ENCODE data around the gene YPEL3. TPM values are rescaled to one million over a fixed set of nuclear protein-coding genes. Genes with fewer than 3 reads are reported as not detected.
"Not testable (repeated sequence)": the region's sequence is repeated elsewhere in the genome, so short reads cannot be mapped to it uniquely, and the experiment has no call there.

The YPEL3 gene
- total and polyA plus RNA-seq, 4 donors: 30.6 to 142 (median 85.8) TPM

DNA sequence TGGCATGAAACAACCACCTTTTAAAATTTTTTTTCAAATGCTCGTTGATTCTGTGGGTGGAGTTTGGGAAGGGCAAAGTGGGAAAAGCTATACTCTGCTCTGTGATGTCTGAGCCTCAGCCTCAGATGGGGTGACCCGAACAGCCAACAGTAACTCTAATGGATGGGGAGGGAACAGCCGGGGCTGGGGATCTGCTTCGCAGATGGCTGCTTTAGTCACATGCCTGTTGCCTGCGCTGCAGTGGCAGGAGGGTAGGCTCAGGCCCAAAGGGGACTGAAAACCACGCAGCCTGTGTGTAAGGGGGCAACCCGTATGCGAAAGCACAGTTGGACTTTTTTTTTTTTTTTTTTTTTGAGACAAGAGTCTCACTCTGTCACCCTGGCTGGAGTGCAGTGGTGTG is 41.9 kb upstream of the YPEL3 start:
- Histone ChIP-seq H3K4me3 (ENCODE audit: low read depth, low read length) (no peak overlapping the region), H3K36me3 (ENCODE audit: control insufficient read depth, insufficient read depth, low read length) (no peaks in the 10 kb centered on the region), H3K4me1 (ENCODE audit: control insufficient read depth, insufficient read depth, low read length) (no peaks in the 10 kb centered on the region), H3K9me3 (ENCODE audit: control insufficient read depth, insufficient read depth, low read length) (no peaks in the 10 kb centered on the region), H3K27me3 (ENCODE audit: control insufficient read depth, insufficient read depth, low read length) (no peaks in the 10 kb centered on the region), H3K27ac (ENCODE audit: low read depth, low read length) (no peak overlapping the region)
- no peak for DNase-seq (ENCODE audit: low read depth in 4 of 6, low spot score in 6 of 6)
- 63% methylated on average over 7 of the region's 8 CpGs for WGBS (ENCODE audit: insufficient coverage)

DNA sequence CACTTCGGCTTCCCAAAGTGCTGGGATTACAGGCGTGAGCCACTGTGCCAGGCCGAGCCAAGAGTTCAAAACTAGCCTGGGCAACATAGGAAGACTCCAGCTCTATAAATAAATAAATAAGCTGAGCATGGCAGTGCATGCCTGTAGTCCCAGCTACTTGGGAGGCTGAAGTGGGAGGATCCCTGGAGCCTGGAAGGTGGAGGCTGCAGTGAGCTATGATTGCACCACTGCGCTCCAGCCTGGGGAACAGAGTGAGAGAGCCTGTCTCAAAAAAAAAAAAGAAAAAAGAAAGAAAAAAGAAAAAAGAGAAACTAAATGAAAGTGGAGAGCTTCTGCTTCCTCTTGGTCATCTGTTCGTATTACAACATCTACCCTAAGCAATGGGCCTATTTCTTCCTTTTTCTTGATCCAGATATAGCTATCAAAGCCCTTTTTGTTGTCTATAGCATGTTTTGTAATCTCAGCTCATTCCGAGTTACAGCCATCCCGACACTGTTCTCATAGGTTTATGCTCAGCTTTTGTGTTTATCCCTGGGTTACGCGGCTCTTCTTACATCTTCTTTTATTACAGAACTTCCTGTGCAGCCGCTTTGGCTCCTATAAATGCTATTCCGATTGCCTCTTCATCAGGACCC is 41.1 kb upstream of the YPEL3 start:
- Histone ChIP-seq H3K9me3 (ENCODE audit: control insufficient read depth, insufficient read depth, low read length) (no peaks in the 10 kb centered on the region), H3K27me3 (ENCODE audit: control insufficient read depth, insufficient read depth, low read length) (no peaks in the 10 kb centered on the region), H3K27ac (ENCODE audit: low read depth, low read length) (no peak overlapping the region), H3K36me3 (ENCODE audit: control insufficient read depth, insufficient read depth, low read length) (no peaks in the 10 kb centered on the region), H3K4me3 (ENCODE audit: low read depth, low read length) (no peak overlapping the region), H3K4me1 (ENCODE audit: control insufficient read depth, insufficient read depth, low read length) (no peaks in the 10 kb centered on the region)
- WGBS (ENCODE audit: insufficient coverage): 88% methylated on average over 2 of the region's 11 CpGs
- no peak for DNase-seq (ENCODE audit: low read depth in 4 of 6, low spot score in 6 of 6)

DNA sequence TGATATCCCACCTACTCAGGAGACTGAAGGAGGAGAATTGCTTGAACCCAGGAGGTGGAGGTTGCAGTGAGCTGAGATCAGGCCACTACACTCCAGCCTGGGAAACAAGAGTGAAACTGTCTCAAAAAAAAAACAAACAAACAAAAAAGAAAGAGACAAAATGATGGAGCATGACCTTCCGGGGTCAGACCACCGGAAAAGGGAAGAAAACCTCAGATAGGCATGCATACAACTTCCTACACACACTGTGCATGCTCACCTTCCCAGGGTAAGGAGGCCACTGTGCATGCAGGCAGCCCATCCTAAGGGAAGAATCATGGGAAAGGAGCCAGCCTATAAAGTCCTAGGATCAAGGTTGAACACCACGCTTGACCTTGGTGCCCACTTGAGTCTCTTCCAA is 36.6 kb upstream of the YPEL3 start:
- Histone ChIP-seq H3K9me3 (ENCODE audit: control insufficient read depth, insufficient read depth, low read length) (no peaks in the 10 kb centered on the region), H3K27ac (ENCODE audit: low read depth, low read length) (no peak overlapping the region), H3K36me3 (ENCODE audit: control insufficient read depth, insufficient read depth, low read length) (no peaks in the 10 kb centered on the region), H3K27me3 (ENCODE audit: control insufficient read depth, insufficient read depth, low read length) (no peaks in the 10 kb centered on the region), H3K4me1 (ENCODE audit: control insufficient read depth, insufficient read depth, low read length) (no peaks in the 10 kb centered on the region), H3K4me3 (ENCODE audit: low read depth, low read length) (no peak overlapping the region)
- no peak for DNase-seq (ENCODE audit: low read depth in 4 of 6, low spot score in 6 of 6)
- WGBS (ENCODE audit: insufficient coverage): 60% methylated on average over 1 of the region's 3 CpGs

DNA sequence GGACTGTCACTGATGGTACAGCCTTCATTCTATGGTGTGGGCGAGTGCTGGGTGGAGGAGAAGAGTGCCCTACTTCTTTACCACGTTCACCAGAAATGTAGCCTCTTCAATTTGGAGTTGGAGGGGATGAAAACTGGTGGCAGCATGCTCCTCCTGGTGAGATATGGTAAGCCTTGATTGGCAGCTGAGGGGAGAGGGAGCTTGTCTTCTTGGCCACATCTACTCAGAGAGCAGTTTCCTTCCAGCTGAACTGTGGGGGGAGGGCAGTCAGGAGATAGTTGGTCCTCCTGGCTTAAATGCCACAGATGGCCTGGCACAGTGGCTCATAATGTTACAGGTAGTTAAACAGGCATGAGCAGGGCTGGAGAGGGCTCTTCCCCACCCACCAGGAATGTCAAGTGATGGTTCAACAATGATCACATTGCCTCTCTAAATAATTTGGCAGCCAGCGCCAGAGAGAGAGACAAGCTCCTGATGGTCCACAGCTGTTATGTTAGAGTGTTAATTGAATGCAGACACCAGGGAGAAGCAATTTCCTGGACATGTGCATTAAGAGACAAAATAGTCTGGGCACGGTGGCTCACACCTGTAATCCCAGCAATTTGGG is 36.0 kb upstream of the YPEL3 start:
- DNase-seq (ENCODE audit: low read depth in 4 of 6, low spot score in 6 of 6): peak in 2 of 6 donors; percentile 35 to 51

DNA sequence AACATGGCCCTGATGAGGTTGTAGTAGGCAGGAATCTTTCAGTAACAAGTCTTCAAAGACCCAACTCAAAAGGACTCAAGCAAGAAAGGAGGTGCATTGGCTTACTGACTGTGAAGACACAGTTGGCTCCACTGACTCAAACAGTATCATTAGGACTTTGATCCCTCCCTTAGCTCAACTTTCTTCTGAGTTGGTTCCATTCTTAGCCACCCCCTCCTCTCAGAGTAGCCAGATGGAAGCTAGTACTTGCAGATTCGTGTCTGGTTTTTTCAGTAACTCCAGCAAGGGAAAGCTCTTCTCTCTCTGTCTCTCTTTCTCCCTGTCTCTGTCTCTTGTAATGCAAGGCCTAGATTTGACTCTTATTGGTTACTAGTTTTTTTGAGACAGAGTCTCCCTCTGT is 32.0 kb upstream of the YPEL3 start:
- DNase-seq (ENCODE audit: low read depth in 4 of 6, low spot score in 6 of 6): no peak
- Histone ChIP-seq H3K27me3 (ENCODE audit: control insufficient read depth, insufficient read depth, low read length) (no peaks in the 10 kb centered on the region), H3K36me3 (ENCODE audit: control insufficient read depth, insufficient read depth, low read length) (no peaks in the 10 kb centered on the region), H3K4me1 (ENCODE audit: control insufficient read depth, insufficient read depth, low read length) (peaks cover 3% of the 10 kb centered on the region), H3K4me3 (ENCODE audit: low read depth, low read length) (no peak overlapping the region), H3K9me3 (ENCODE audit: control insufficient read depth, insufficient read depth, low read length) (no peaks in the 10 kb centered on the region), H3K27ac (ENCODE audit: low read depth, low read length) (no peak overlapping the region)
- no CpG with 5 or more reads among the region's 1 CpG for WGBS (ENCODE audit: insufficient coverage)

More for the DNA sequence above, 36.0 kb upstream of the YPEL3 start:
- 61% methylated on average over 4 of the region's 4 CpGs for WGBS (ENCODE audit: insufficient coverage)
- Histone ChIP-seq H3K4me1 (ENCODE audit: control insufficient read depth, insufficient read depth, low read length) (no peaks in the 10 kb centered on the region), H3K4me3 (ENCODE audit: low read depth, low read length) (no peak overlapping the region), H3K27me3 (ENCODE audit: control insufficient read depth, insufficient read depth, low read length) (no peaks in the 10 kb centered on the region), H3K27ac (ENCODE audit: low read depth, low read length) (no peak overlapping the region), H3K9me3 (ENCODE audit: control insufficient read depth, insufficient read depth, low read length) (no peaks in the 10 kb centered on the region), H3K36me3 (ENCODE audit: control insufficient read depth, insufficient read depth, low read length) (no peaks in the 10 kb centered on the region)

DNA sequence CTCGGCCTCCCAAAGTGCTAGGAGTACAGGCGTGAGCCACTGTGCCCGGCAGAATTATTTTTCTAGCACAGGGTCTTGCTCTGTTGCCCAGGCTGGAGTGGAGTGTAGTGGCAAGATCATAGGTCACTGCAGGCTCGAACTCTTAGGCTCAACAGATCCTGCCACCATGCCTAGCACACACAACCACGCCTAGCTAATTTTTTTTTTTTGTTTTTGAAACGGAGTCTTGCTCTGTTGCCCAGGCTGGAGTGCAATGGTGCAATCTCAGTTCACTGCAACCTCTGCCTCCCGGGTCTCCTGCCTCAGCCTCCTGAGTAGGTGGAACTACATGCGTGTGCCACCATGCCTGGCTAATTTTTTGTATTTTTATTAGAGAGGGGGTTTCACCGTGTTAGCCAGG is 29.7 kb upstream of the YPEL3 start:
- H3K9me3 ChIP-seq (ENCODE audit: control insufficient read depth, insufficient read depth, low read length); H3K27ac ChIP-seq (ENCODE audit: low read depth, low read length); H3K36me3 ChIP-seq (ENCODE audit: control insufficient read depth, insufficient read depth, low read length); H3K27me3 ChIP-seq (ENCODE audit: control insufficient read depth, insufficient read depth, low read length); H3K4me3 ChIP-seq (ENCODE audit: low read depth, low read length); DNase-seq (ENCODE audit: low read depth in 4 of 6, low spot score in 6 of 6): not testable (repeated sequence)
- 98% methylated on average over 7 of the region's 9 CpGs for WGBS (ENCODE audit: insufficient coverage)
- peaks cover 21% of the 10 kb centered on the region for H3K4me1 ChIP-seq (ENCODE audit: control insufficient read depth, insufficient read depth, low read length)

DNA sequence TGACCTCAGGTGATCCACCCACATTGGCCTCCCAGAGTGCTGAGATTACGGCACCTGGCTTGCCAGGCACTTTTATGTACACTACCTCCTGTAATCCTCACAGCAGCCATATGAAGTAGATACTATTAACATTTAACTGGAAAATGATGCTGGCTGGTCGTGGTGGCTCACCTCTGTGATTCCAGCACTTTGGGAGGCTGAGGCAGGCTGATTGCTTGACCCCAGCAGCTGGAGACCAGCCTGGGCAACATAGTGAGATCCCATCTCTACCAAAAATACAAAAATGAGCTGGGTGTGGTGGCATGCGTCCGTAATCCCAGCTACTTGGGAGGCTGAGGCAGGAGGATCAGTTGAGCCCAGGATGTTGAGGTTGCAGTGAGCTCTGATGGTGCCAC is 29.0 kb upstream of the YPEL3 start:
- Histone ChIP-seq H3K36me3 (ENCODE audit: control insufficient read depth, insufficient read depth, low read length) (peaks cover 13% of the 10 kb centered on the region), H3K27me3 (ENCODE audit: control insufficient read depth, insufficient read depth, low read length) (no peaks in the 10 kb centered on the region), H3K9me3 (ENCODE audit: control insufficient read depth, insufficient read depth, low read length) (no peaks in the 10 kb centered on the region), H3K4me3 (ENCODE audit: low read depth, low read length) (no peak overlapping the region), H3K4me1 (ENCODE audit: control insufficient read depth, insufficient read depth, low read length) (peaks cover 21% of the 10 kb centered on the region), H3K27ac (ENCODE audit: low read depth, low read length) (no peak overlapping the region)
- DNase-seq (ENCODE audit: low read depth in 4 of 6, low spot score in 6 of 6): no peak
- no CpG with 5 or more reads among the region's 4 CpGs for WGBS (ENCODE audit: insufficient coverage)

DNA sequence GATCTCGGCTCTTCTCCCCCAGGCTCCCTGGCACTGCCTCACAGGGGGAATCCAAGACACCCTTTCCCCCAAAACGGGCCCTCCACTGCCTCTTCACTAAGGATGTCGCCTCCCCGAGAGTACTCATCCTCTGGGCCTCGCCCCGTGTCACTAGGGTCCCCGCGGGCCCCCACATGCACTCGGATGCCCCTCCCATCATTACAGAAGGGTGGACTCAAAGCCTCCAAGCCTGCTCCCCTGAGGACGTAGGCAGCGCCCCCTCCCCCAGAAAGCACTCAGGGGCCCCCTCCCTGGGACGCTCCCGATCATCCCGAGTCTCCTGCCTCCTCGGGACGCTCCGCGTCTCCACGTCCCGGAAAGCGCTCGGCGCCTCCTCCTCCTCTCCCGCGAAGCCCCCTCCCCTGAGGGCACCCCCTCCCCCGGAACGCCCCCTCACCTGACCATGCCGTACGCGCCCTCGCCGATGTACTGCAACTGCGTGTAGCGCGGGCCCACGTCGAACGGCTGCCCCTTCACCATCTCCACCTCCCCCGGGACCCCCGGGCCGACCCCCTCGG is 26.7 kb upstream of the YPEL3 start:
- Histone ChIP-seq H3K4me3 (ENCODE audit: low read depth, low read length) (peak overlapping the region; percentile 82), H3K36me3 (ENCODE audit: control insufficient read depth, insufficient read depth, low read length) (peaks cover 28% of the 10 kb centered on the region), H3K27me3 (ENCODE audit: control insufficient read depth, insufficient read depth, low read length) (no peaks in the 10 kb centered on the region), H3K4me1 (ENCODE audit: control insufficient read depth, insufficient read depth, low read length) (peaks cover 21% of the 10 kb centered on the region), H3K9me3 (ENCODE audit: control insufficient read depth, insufficient read depth, low read length) (no peaks in the 10 kb centered on the region), H3K27ac (ENCODE audit: low read depth, low read length) (peak overlapping the region; percentile 89)
- DNase-seq (ENCODE audit: low read depth in 4 of 6, low spot score in 6 of 6): peak in 2 of 6 donors; percentile 31
- under 1% methylated on average over 25 of the region's 42 CpGs for WGBS (ENCODE audit: insufficient coverage)

DNA sequence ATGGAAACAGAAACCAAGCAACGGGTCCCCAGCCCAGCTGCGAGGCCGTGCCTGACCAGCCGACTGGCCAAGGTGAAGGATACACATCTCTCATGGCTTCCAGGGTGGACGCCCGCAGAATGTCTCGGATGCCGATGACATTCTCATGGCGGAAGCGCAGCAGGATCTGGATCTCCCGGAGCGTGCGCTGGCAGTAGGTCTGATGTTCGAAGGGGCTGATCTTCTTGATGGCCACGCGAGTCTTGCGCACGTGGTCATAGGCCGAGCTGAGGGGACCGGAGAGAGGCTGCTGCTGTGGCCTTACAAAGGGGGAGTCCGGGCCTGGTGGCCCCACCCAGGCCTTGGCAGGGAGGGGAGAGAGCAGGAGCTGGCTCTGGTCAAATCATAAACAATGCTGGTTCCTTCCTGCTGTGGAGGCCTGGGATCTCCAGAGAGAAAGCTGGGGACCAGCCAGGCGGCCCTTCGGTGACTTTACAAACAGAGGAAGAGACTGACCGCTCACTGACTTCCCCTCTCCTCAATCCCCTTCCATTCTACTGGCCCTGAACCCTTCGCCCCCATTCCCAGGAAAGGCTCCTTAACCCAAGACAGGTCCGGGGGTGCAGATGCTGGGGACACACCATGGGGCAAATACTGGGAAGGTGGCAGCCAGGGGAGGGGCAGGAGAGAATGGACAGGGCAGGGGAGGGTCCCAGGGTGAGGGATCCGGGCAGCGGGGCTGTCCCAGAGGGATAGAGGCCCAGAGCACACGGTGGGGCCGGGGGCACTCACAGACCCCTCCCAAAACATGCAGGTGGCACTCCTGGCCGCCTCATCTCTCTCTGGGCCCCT is 25.9 kb upstream of the YPEL3 start:
- Histone ChIP-seq H3K27me3 (ENCODE audit: control insufficient read depth, insufficient read depth, low read length) (no peaks in the 10 kb centered on the region), H3K4me1 (ENCODE audit: control insufficient read depth, insufficient read depth, low read length) (peaks cover 21% of the 10 kb centered on the region), H3K9me3 (ENCODE audit: control insufficient read depth, insufficient read depth, low read length) (no peaks in the 10 kb centered on the region), H3K27ac (ENCODE audit: low read depth, low read length) (peak overlapping the region; percentile 89), H3K36me3 (ENCODE audit: control insufficient read depth, insufficient read depth, low read length) (peaks cover 35% of the 10 kb centered on the region), H3K4me3 (ENCODE audit: low read depth, low read length) (peak overlapping the region; percentile 82)
- DNase-seq (ENCODE audit: low read depth in 4 of 6, low spot score in 6 of 6): peak in 2 of 6 donors; percentile 5 to 52
- 67% methylated on average over 28 of the region's 31 CpGs for WGBS (ENCODE audit: insufficient coverage)
